IMR-90 (cell line): ENCODE data around the gene DTX3.

Source experiments
- BHLHE40 ChIP-seq: fragments of 150-350 bp; IDR thresholded peaks from 2 replicates; pipeline ENCODE4 v1.6.1; 2016; ENCODE audit warnings: mild to moderate bottlenecking, low read depth, low read length
- CTCF ChIP-seq: conservative IDR thresholded peaks from 2 replicates; pipeline ENCODE4 v1.5.1; 2012; ENCODE audit warnings: mild to moderate bottlenecking, low read depth, low read length, improper control_type of control experiment
- ELK1 ChIP-seq: fragments of 150-350 bp; IDR thresholded peaks from 2 replicates; pipeline ENCODE4 v1.6.1; 2016; ENCODE audit warnings: low read depth, mild to moderate bottlenecking, low read length, moderate library complexity, borderline replicate concordance
- FOS ChIP-seq: fragments of 150-350 bp; IDR thresholded peaks from 2 replicates; pipeline ENCODE4 v1.6.1; 2016; ENCODE audit warnings: low read depth, low read length
- MAFK ChIP-seq: IDR thresholded peaks from 2 replicates; pipeline ENCODE4 v1.6.1; 2012; ENCODE audit warnings: low read depth, low read length, improper control_type of control experiment
- MAZ ChIP-seq: IDR thresholded peaks from 2 replicates; pipeline ENCODE4 v1.6.1; 2012; ENCODE audit warnings: low read depth, mild to moderate bottlenecking, low read length, improper control_type of control experiment, moderate library complexity, borderline replicate concordance
- MXI1 ChIP-seq: IDR thresholded peaks from 2 replicates; pipeline ENCODE4 v1.6.1; 2012; ENCODE audit warnings: low read depth, mild to moderate bottlenecking, low read length, moderate library complexity, borderline replicate concordance
- POLR2A ChIP-seq: IDR thresholded peaks from 2 replicates; pipeline ENCODE4 v1.6.1; 2012; ENCODE audit warnings: mild to moderate bottlenecking, low read depth, low read length
- RAD21 ChIP-seq: IDR thresholded peaks from 2 replicates; pipeline ENCODE4 v1.6.1; 2012; ENCODE audit warnings: low read length, improper control_type of control experiment
- RFX5 ChIP-seq: IDR thresholded peaks from 2 replicates; pipeline ENCODE4 v1.8.0; 2012; ENCODE audit warnings: low read depth, mild to moderate bottlenecking, low read length, moderate library complexity
- SMC3 ChIP-seq: fragments of 150-350 bp; IDR thresholded peaks from 2 replicates; pipeline ENCODE4 v1.6.1; 2016; ENCODE audit warnings: low read depth, mild to moderate bottlenecking, antibody characterized with exemption, low read length, moderate library complexity
- USF2 ChIP-seq: fragments of 150-350 bp; IDR thresholded peaks from 2 replicates; pipeline ENCODE4 v1.6.1; 2017; ENCODE audit warnings: mild to moderate bottlenecking, antibody characterized with exemption, low read length, low read depth

- TF ChIP-seq CTCF (no peak), RAD21 (no peak), MXI1 (no peak), FOS (no peak), POLR2A (no peak), RFX5 (no peak), ELK1 (no peak), SMC3 (no peak), MAFK (no peak), USF2 (no peak), BHLHE40 (no peak), MAZ (no peak)
Measured at GRCh38 chr12:57629897-57630471, 25.4 kb downstream of the DTX3 start.
